Sciatic nerve (tissue), 2 donors: ENCODE measurements around the gene MZT2B. TPM values are rescaled to one million over a fixed set of nuclear protein-coding genes. Genes with fewer than 3 reads are reported as not detected.
"Not testable (repeated sequence)": the region's sequence is repeated elsewhere in the genome, so short reads cannot be mapped to it uniquely, and the experiment has no call there.

Experiments
- ATAC-seq: fragments of 200-7000 bp; cut with Tn5 transposase; one replicate; pipeline ENCODE4 v1.9.1; 2020; ENCODE audit warnings: mild to moderate bottlenecking, moderate library complexity
- DNase-seq: peaks from one replicate; pipeline ENCODE4 v3.0.0-alpha.2; 2020; ENCODE audit warnings: low spot score
- intact Hi-C: fragments of 100-400 bp; cut with DNase I; formaldehyde crosslinking; loops from one replicate; pipeline ENCODE4 v1.14.2; 2022
- total RNA-seq: library from RNA; stranded (reverse); fragmentation: NEBNext Ultra II Directional; extraction: Animal tissue kit (Norgen Biotek cat#: 25700); gene quantifications from one replicate; pipeline ENCODE4 v1.2.1, GENCODE V29; 2021
- donor health status: DM: no; HTN: no; CAD: no.
- donor health status: DM: no; HTN: no; CAD: no.

The MZT2B gene
- total RNA-seq, 1 donor from 2014 or later: 168 TPM

GRCh38 chr2:130165293-130166016, 16.6 kb upstream of the MZT2B start:
- DNase-seq: no peak
- no peak for ATAC-seq
- intact Hi-C loops: no loop called here

GRCh38 chr2:130166611-130167010, 15.5 kb upstream of the MZT2B start:
- intact Hi-C loops, DNase-seq, ATAC-seq: not testable (repeated sequence)

GRCh38 chr2:130169163-130169562, 12.9 kb upstream of the MZT2B start:
- DNase-seq, intact Hi-C loops, ATAC-seq: not testable (repeated sequence)

- intact Hi-C loops: no loop called here
- DNase-seq: no peak
- ATAC-seq: no peak
These were observed 12.2 kb upstream of the MZT2B start for GRCh38 chr2:130169896-130170295.

GRCh38 chr2:130174866-130175265, 7.2 kb upstream of the MZT2B start:
- ATAC-seq, DNase-seq, intact Hi-C loops: not testable (repeated sequence)

- intact Hi-C loops: loop anchor here (10.0 kb wide), 1 partner anchor 164 kb away; the partner anchor contains the start of gene IMP4
- not testable (repeated sequence) for DNase-seq
These were observed 1.4 kb upstream of the MZT2B start for GRCh38 chr2:130180404-130181324.

GRCh38 chr2:130181325-130181879, 660 bp upstream of the MZT2B start, which contains the start of gene SMPD4:
Gene SMPD4, minus strand, starts transcription at chr2:130181602. Its CDS starts 5,010 bp downstream, at chr2:130176592.
- intact Hi-C loops: loop anchor here (10.0 kb wide), 1 partner anchor 163 kb away; the partner anchor contains the start of gene IMP4
- ATAC-seq (peak; percentile 98), DNase-seq (peak; percentile 99)

More at GRCh38 chr2:130180404-130181324, 1.4 kb upstream of the MZT2B start:
- ATAC-seq: not testable (repeated sequence)

GRCh38 chr2:130182826-130183511, 907 bp downstream of the MZT2B start:
- intact Hi-C loops: loop anchor here (10.0 kb wide), 1 partner anchor 162 kb away; the partner anchor contains the start of gene IMP4
- not testable (repeated sequence) for ATAC-seq, DNase-seq

- DNase-seq: peak; percentile 70
- no peak for ATAC-seq
- intact Hi-C loops: loop anchor here (10.0 kb wide), 1 partner anchor 161 kb away; the partner anchor contains the start of gene IMP4
These were observed 1.7 kb downstream of the MZT2B start for GRCh38 chr2:130183512-130184373.

GRCh38 chr2:130185436-130185835, 3.4 kb downstream of the MZT2B start:
- ATAC-seq: no peak
- intact Hi-C loops: loop anchor here (10.0 kb wide), 1 partner anchor 159 kb away; the partner anchor contains the start of gene IMP4
- no peak for DNase-seq

GRCh38 chr2:130185896-130186295, 3.8 kb downstream of the MZT2B start:
- DNase-seq: no peak
- intact Hi-C loops: loop anchor here (10.0 kb wide), 1 partner anchor 159 kb away; the partner anchor contains the start of gene IMP4

GRCh38 chr2:130186391-130186790, 4.3 kb downstream of the MZT2B start:
- DNase-seq: no peak
- intact Hi-C loops: loop anchor here (10.0 kb wide), 1 partner anchor 158 kb away; the partner anchor contains the start of gene IMP4
- no peak for ATAC-seq

More at GRCh38 chr2:130185896-130186295, 3.8 kb downstream of the MZT2B start:
- no peak for ATAC-seq

GRCh38 chr2:130187268-130187667, 5.2 kb downstream of the MZT2B start:
- ATAC-seq (no peak), DNase-seq (no peak)
- intact Hi-C loops: loop anchor here (10.0 kb wide), 1 partner anchor 158 kb away; the partner anchor contains the start of gene IMP4

- ATAC-seq, DNase-seq: not testable (repeated sequence)
- intact Hi-C loops: loop anchor here (10.0 kb wide), 1 partner anchor 157 kb away; the partner anchor contains the start of gene IMP4
These were observed 6.1 kb downstream of the MZT2B start for GRCh38 chr2:130187859-130188792.

- intact Hi-C loops: loop anchor here (10.0 kb wide), 1 partner anchor 156 kb away; the partner anchor contains the start of gene IMP4
- DNase-seq, ATAC-seq: not testable (repeated sequence)
These were observed 6.9 kb downstream of the MZT2B start for GRCh38 chr2:130188958-130189357.

GRCh38 chr2:130190237-130190636, 8.2 kb downstream of the MZT2B start:
- ATAC-seq: no peak
- intact Hi-C loops: no loop called here
- DNase-seq: no peak
